ENCODE measurements around the gene PSMA5.

The PSMA5 gene

DNA sequence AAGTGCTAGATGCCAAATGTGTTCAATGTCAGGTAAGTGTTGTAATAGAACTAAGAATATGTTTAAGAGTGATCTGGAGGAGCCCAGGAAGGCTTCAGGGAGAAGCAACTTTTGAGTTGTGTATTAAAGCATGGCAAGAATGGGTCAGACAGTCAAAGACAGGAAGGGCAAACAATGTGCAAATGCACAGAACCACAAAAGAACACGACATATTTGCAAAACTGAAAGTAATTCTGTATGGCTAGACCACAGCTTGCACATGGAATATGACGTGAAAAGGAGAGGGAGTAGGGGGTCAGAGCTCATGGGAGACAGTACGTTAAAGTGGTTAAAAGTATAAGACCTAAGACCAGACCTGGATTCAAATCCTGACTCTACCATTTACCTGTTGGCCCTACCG lies 21.4 kb downstream of the PSMA5 start:
- no peaks in the 10 kb centered on the region for H3K9me3 ChIP-seq (ENCODE audit: control insufficient read depth, insufficient read depth, low read depth, low read length)
- no peaks in the 10 kb centered on the region for H3K4me1 ChIP-seq (ENCODE audit: control insufficient read depth, insufficient read depth, low read length)
- no peak overlapping the region for H3K27ac ChIP-seq (ENCODE audit: extremely low read depth, low read depth, low read length)
- CTCF ChIA-PET: interaction anchor here (0.7 to 1.3 kb wide), 2 partner anchors 127 to 305 kb away, joined by 3 read pairs; no protein-coding TSS in a partner anchor
- peaks cover 52 to 85% of the 10 kb centered on the region in 2 experiments for H3K36me3 ChIP-seq (ENCODE audit: control insufficient read depth in 2 of 2, insufficient read depth in 1 of 2, low read length in 2 of 2)
- no peak overlapping the region for H3K4me3 ChIP-seq (ENCODE audit: low read depth, low read length)
- TF ChIP-seq KLF8 (tag by site-specific recombination; IDR thresholded peaks at IDR 0.05) (no peak), ZNF394 (tag by site-specific recombination; IDR thresholded peaks at IDR 0.05; ENCODE audit: borderline replicate concordance) (no peak), ZNF133 (tag by site-specific recombination; IDR thresholded peaks at IDR 0.05) (no peak), ZNF155 (tag by site-specific recombination; IDR thresholded peaks at IDR 0.05) (no peak), ZXDB (tag by site-specific recombination; IDR thresholded peaks at IDR 0.05) (no peak), ZNF621 (tag by site-specific recombination; IDR thresholded peaks at IDR 0.05) (no peak), ZNF776 (tag by site-specific recombination; IDR thresholded peaks at IDR 0.05; ENCODE audit: borderline replicate concordance) (no peak), ZSCAN30 (tag by site-specific recombination; IDR thresholded peaks at IDR 0.05) (no peak), ZNF626 (tag by site-specific recombination; IDR thresholded peaks at IDR 0.05) (no peak)
- TF ChIP-seq, protein P1, sequence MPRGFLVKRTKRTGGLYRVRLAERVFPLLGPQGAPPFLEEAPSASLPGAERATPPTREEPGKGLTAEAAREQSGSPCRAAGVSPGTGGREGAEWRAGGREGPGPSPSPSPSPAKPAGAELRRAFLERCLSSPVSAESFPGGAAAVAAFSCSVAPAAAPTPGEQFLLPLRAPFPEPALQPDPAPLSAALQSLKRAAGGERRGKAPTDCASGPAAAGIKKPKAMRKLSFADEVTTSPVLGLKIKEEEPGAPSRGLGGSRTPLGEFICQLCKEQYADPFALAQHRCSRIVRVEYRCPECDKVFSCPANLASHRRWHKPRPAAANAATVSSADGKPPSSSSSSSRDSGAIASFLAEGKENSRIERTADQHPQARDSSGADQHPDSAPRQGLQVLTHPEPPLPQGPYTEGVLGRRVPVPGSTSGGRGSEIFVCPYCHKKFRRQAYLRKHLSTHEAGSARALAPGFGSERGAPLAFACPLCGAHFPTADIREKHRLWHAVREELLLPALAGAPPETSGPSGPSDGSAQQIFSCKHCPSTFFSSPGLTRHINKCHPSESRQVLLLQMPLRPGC (tag by site-specific recombination; IDR thresholded peaks at IDR 0.05): no peak
- TF ChIP-seq, protein P2, sequence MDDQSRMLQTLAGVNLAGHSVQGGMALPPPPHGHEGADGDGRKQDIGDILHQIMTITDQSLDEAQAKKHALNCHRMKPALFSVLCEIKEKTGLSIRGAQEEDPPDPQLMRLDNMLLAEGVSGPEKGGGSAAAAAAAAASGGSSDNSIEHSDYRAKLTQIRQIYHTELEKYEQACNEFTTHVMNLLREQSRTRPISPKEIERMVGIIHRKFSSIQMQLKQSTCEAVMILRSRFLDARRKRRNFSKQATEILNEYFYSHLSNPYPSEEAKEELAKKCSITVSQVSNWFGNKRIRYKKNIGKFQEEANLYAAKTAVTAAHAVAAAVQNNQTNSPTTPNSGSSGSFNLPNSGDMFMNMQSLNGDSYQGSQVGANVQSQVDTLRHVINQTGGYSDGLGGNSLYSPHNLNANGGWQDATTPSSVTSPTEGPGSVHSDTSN (CRISPR knock-in tag; IDR thresholded peaks at IDR 0.05): no peak
- POLR2A ChIA-PET: no interaction called here

DNA sequence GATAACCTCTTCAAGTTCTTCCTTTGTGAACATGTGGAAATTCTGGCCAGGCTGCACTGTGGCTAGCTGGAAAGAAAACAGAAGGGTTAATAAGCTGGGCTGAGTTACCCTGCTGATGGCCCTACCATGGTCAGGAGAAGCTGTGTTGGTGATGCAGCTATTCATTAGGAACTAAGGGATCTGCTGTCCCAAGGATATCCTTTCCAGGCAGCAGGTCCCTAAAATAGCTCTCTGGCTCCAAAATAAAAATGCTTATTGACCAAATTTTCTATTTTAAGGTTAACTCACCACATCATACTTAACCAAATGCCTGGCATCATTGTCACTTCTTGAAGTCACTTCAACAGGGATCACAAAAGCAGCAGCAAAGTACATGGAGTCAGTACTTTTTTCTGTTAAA lies 24.2 kb downstream of the PSMA5 start:
- Histone ChIP-seq H3K27ac (ENCODE audit: extremely low read depth, low read depth, low read length) (no peak overlapping the region), H3K4me3 (ENCODE audit: low read depth, low read length) (no peak overlapping the region), H3K4me1 (ENCODE audit: control insufficient read depth, insufficient read depth, low read length) (no peaks in the 10 kb centered on the region), H3K36me3 (ENCODE audit: control insufficient read depth in 2 of 2, insufficient read depth in 1 of 2, low read length in 2 of 2) (peaks cover 31 to 57% of the 10 kb centered on the region in 2 experiments), H3K9me3 (ENCODE audit: control insufficient read depth, insufficient read depth, low read depth, low read length) (no peaks in the 10 kb centered on the region)
- POLR2A ChIA-PET: no interaction called here
- CTCF ChIA-PET: interaction anchor here (0.6 to 7.8 kb wide), 6 partner anchors 15 to 701 kb away, joined by 3 to 126 read pairs (median 3); partner anchors contain the start of gene CYB561D1
- TF ChIP-seq ZNF610 (tag by site-specific recombination; IDR thresholded peaks at IDR 0.05; ENCODE audit: borderline replicate concordance): no peak
- TF ChIP-seq ZSCAN23 (tag by site-specific recombination; IDR thresholded peaks at IDR 0.05): no peak
- TF ChIP-seq BCL11B (tag by site-specific recombination; IDR thresholded peaks at IDR 0.05; ENCODE audit: low read depth): no peak
- TF ChIP-seq, protein P3, sequence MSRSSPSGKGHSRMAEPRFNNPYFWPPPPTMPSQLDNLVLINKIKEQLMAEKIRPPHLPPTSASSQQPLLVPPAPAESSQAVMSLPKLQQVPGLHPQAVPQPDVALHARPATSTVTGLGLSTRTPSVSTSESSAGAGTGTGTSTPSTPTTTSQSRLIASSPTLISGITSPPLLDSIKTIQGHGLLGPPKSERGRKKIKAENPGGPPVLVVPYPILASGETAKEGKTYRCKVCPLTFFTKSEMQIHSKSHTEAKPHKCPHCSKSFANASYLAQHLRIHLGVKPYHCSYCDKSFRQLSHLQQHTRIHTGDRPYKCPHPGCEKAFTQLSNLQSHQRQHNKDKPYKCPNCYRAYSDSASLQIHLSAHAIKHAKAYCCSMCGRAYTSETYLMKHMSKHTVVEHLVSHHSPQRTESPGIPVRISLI (tag by site-specific recombination; IDR thresholded peaks at IDR 0.05): no peak
- TF ChIP-seq ZNF585B (tag by site-specific recombination; IDR thresholded peaks at IDR 0.05): no peak
- no peak for TF ChIP-seq ZNF843 (tag by site-specific recombination; IDR thresholded peaks at IDR 0.05)
- no peak for TF ChIP-seq MYNN (tag by site-specific recombination; IDR thresholded peaks at IDR 0.05; ENCODE audit: borderline replicate concordance)
- TF ChIP-seq, protein P4, sequence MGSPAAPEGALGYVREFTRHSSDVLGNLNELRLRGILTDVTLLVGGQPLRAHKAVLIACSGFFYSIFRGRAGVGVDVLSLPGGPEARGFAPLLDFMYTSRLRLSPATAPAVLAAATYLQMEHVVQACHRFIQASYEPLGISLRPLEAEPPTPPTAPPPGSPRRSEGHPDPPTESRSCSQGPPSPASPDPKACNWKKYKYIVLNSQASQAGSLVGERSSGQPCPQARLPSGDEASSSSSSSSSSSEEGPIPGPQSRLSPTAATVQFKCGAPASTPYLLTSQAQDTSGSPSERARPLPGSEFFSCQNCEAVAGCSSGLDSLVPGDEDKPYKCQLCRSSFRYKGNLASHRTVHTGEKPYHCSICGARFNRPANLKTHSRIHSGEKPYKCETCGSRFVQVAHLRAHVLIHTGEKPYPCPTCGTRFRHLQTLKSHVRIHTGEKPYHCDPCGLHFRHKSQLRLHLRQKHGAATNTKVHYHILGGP (tag by site-specific recombination; IDR thresholded peaks at IDR 0.05): no peak
- TF ChIP-seq ZFP3 (tag by site-specific recombination; IDR thresholded peaks at IDR 0.05; ENCODE audit: low read depth): no peak

All from HEK293 (cell line).